IPS DF 4.7 (cell line): Measurements from ENCODE around the gene TBC1D24.

Experiments used
- DNase-seq: peaks from one replicate; pipeline ENCODE4 v3.0.0-alpha.2; 2013; ENCODE audit warnings: low spot score; ENCODE audit errors: extremely low read depth

Gene TBC1D24

GRCh38 chr16:2482708-2483534 is 8.0 kb downstream of the TBC1D24 start:
- no peak for DNase-seq

DNA sequence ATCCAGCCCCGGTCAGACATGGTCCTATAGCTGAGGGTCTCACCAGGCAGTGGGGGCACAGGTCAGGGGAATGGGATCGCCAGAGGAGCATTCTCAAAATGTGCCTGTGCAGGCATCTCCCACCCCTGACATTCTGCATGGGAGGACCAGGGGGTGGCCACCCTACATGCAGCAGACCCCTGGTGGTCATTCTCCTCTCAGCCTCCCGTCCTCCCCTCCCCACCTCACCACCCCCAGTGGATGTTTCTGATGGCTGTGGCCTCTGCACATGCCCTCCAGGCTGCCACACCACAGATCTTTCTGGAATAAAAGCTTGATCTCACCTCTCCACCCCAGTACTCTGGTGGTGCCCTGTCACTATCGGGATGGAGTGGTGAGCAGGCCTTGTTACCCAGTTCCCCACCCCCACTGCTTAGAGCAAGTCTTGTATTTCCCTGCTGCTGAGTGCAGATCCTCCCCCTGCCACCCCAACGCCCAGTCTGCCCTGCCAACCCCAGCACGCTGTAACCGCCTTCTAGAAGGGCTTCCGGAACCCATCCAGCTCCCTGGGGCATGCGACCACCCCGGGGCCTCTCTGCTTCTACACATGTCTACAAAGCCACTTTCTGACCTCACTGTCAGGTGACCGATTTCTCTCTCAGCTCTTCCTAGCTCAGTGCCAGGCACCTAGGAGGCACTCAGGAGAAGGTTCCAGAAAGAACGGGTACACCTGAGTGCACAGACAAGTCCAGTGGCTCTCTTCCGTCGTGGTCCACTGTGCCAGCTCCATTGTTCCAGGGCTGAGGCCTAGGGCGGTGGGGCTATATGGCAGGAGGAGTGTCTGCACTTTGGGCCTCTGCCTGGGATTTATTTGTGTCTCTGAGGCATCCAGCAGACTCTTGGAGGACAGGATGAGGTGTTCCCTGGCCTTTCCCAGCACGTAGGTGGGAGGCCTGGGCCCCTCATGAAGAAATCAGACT is 9.3 kb downstream of the TBC1D24 start:
- no peak for DNase-seq

DNA sequence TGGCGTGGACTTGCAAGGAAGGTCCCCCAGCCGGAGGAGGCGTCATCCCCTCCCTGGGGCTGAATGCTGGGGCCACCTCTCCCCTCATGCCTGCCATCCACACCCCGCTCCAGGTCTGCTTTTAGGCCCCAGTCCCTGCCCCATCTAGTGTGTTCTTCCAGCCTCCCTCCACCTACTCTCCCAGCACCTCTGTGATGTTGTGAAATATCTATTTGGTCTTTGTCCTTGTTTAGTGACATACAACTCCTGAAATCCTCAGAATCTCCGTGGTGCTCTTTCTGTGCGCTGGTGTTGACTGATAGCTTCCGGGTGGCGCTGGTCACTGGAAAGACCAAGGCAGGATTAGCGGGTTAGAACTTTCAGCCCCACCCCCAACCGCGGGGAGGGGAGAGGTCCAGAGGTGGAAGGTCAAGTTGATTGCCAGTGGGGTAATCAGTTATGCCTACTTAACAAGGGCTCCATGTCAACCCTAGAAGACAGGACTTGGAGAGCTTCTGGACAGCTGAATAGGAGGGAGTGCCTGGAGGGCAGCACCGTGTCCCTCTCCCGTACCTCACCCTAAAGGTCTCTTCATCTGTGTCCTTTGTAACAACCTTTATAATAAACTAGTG is 10.1 kb downstream of the TBC1D24 start:
- no peak for DNase-seq

GRCh38 chr16:2485811-2486507 is 11.0 kb downstream of the TBC1D24 start:
- no peak for DNase-seq

DNA sequence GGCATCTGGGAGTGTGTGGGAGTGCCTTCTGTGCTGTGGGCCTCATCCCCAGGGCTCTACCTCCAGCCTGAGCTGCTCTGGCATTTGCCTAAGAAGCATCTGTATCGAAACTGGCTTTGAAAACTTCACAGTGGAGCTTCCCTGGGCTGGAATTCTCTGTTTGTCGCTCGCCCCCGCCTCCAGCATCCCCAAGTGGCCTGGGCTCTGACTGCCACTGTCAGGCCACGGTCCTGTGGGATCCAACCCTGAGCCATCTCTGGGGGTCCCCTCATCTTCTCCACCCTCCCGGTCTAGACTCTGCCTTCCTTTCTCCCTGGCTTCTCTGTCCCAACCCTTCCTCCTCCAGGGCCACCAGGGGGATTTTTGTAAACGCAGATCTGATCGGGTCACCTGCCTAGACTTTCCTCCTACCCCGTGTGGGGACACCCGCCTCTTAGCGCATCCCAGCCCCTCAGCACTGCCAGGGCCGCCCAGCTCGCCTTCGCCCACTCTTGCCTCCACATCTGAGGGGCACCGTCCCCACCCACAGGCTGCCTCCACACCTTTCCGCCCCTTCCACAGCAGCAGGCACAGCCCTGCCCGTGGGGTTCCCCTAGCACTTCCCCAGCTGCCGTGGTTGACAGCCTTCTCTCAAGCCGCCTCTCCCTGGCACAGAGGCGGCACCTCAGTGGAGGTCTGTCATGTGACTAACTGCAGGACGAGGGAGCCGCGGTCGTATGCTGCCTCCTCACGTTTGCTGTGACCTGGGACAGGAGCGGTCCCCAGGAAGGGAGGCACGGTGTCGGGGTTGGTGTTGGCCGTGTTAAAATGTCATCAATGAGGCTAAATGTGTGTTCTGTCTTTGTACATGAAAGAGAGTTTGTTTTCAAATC is 12.0 kb downstream of the TBC1D24 start:
- no peak for DNase-seq

- no peak for DNase-seq
These were observed 12.6 kb downstream of the TBC1D24 start for GRCh38 chr16:2487517-2487842.

GRCh38 chr16:2487903-2488531 is 13.1 kb downstream of the TBC1D24 start:
- no peak for DNase-seq

DNA sequence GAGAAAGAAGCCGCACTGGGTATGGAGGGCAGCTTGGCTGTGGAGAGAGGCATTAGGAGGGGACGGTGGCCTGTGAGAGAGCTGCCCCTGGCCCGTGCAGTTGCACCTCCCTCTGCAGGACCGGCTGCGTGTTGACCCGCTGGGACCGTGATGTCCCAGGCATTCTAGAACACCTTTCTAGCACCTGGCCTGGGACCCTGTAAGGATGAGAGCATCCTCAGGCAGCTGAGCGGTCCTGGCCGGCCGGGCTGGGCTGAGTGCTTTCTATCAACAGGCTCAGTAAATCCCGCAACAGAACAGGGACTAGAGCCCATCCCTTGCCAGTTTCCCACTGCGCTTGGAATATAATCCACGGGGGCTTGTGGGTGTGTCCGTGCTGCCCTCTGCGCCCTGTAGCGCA is 14.7 kb downstream of the TBC1D24 start:
- no peak for DNase-seq

DNA sequence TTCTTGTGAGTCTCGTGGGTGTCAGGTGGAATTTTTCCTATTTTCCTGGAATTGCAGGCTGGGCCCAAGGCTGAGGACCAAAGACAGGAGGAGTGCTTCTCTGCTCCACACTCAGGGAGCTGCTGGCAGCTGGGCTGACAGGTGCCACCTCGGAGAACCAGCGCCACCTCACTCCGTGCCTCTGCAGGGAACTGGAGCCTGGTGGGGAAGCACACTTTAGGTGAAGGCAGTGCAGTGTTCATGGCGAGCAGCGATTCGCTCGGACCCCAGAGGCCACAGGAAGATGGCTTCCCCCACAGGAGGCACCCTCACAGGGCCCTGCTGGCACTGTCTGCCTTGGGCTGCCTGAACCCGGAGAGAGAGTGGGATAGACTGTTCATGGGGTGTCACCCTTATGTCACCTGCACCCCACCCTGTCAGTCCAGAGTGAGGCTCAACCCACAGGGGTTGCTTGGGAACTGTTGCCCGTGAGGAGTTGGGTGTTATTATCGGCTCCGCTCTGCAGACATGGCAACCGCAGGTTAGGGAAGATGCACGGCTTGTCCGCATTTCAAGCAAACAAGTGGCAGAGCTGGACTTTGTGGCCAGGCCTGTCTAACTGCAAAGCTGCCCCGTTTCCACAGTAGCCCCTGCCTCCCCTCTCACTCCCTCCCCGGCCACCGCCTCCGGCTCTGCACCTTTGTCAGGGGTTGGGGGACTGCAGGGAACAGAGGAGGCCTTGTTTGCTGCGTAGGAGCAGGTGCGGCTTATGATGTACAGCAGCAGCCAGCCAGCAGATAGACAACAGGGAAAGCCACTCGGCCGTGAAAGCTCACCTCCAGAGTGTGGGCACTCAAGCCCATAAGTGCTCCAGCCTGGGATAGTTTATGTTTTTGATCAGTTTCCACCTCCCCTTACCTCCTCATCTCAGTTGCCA is 15.5 kb downstream of the TBC1D24 start:
- no peak for DNase-seq

DNA sequence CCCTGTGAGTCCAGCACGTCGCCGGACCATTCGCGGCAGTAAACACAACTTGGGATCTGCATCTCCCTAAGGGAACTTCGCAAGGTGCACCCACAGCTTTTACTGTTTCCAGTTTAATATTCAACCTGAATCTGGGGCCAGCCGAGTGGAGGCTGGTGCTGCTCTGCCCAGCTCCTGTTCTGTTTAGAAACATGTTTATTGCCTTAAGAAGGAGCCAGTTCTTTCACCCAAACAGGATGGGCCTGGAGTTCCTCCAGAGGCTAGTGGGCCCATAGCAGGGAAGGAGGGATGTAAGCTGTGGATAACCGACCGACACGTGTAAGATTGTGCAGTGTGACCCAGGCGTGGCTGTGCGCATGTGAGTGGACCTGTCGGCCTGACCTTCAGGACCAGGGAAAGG is 17.4 kb downstream of the TBC1D24 start:
- DNase-seq, result no peak

DNA sequence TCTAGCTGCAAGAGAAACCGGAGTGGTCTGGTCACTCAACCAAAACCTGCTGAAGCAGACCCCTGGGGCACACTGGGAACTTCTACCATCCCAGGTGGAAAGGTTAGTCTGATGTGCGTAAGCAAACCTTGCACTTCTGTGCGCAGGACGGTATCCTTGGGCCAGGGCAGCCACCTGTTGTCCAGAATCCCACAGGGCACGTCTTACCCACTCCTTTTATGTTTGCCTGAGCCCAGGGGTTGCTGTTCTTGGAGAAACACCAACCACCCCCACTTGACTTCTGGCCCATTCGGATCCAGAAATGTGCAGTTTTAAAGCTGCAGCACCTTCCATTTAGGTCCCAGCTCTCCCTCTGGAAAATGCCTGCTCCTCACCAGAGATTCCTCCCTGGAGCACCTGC is 18.7 kb downstream of the TBC1D24 start:
- no peak for DNase-seq

GRCh38 chr16:2494616-2495015 is 19.7 kb downstream of the TBC1D24 start:
- no peak for DNase-seq

DNA sequence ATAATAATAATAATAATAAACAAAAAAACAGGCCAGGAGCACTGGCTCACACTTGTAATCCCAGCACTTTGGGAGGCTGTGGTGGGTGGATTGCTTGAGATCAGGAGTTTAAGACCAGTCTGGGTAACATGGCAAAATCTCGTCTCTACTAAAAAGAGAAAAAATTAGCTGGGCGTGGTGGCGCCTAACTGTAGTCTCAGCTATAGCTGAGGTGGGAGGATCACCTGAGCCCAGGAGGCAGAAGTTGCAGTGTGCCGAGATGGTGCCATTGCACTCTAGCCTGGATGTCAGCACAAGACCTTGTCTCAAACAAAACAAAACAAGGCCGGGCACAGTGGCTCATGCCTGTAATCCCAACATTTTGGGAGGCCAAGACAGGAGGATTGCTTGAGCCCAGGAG is 20.1 kb downstream of the TBC1D24 start:
- DNase-seq, result no peak

DNA sequence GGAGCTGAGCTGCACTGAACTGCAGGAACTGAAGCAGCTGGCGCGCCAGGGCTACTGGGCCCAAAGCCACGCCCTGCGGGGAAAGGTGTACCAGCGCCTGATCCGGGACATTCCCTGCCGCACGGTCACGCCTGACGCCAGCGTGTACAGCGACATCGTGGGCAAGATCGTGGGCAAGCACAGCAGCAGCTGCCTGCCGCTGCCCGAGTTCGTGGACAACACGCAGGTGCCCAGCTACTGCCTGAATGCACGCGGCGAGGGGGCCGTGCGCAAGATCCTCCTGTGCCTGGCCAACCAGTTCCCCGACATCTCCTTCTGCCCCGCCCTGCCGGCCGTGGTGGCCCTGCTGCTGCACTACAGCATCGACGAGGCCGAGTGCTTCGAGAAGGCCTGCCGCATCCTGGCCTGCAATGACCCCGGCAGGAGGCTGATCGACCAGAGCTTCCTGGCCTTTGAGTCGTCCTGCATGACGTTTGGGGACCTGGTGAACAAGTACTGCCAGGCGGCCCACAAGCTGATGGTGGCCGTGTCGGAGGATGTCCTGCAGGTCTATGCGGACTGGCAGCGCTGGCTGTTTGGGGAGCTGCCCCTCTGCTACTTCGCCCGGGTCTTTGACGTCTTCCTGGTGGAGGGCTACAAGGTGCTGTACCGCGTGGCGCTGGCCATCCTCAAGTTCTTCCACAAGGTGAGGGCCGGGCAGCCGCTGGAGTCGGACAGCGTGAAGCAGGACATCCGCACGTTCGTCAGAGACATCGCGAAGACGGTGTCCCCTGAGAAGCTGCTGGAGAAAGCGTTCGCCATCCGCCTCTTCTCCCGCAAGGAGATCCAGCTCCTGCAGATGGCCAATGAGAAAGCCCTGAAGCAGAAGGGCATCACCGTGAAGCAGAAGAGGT is 21.5 kb downstream of the TBC1D24 start:
- DNase-seq, result no peak

GRCh38 chr16:2497116-2497630 is 22.2 kb downstream of the TBC1D24 start:
- DNase-seq, result no peak

DNA sequence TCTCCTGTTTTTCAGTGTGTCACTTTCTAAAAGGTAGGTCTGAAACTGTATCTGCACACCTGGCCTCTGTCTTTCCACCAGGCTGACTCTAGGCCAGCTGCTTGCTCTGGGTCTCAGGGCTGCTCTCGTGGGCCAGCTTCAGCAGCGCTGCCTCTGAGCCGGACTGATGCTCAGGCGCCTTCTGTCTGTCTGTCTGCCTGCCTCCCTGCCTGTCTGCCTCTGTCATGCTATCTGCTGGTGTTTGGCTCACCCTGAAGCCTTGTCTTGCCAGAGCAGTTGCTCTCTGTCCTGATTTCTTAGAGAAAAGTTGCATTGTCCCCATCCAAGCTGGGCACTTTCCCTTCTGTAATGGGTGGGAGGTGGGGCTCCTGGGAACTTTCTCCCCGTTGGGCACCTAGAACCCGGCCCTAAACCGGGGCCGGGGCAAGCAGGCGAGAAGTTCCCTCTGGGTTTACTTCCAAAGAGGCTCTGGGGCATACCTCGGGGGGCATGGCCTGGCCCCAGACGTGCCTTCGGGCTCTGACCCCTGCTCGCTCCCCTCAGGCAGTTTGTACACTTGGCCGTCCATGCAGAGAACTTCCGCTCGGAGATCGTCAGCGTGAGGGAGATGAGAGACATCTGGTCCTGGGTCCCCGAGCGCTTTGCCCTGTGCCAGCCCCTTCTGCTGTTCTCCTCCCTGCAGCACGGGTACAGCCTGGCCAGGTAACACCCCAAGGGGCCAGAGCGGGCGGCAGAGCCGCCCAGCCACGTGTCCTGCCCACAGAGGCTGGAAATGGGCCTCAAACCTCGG is 23.0 kb downstream of the TBC1D24 start:
- no peak for DNase-seq
